Activated CD4-positive, alpha-beta T cell treated with anti-CD3 and anti-CD28 coated beads, Interleukin-2, amount 50 U/mL, for 48 hours (primary cell): ENCODE data around the gene BIN1.

Experiments
- DNase-seq, 2 experiments: peaks; one replicate each; pipeline ENCODE4 v3.0.0-alpha.2; 2020

Gene BIN1

GRCh38 chr2:127090281-127091120, 16.5 kb downstream of the BIN1 start:
- DNase-seq: no peak

- no peak for DNase-seq
Observed at GRCh38 chr2:127089478-127090235, 17.3 kb downstream of the BIN1 start.

DNA sequence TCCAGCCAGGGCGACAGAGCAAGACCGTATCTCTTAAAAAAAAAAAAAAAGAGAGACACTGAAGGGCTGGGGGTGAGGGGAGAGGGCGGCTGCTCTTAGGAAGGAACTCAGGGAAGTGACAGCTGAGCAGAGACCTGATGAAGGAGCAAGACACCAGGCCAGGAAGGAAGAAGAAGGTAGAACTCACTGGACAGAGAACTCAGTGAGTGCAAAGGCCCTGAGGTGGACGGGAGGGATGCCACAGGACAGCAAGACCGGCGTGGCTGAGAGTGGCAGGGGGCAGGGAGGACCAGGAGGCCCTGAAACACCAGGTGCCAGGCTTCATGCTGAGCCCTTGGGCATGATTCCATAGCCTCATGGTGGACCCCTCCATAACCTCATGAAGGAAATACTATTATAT, 18.2 kb downstream of the BIN1 start:
- DNase-seq: no peak

DNA sequence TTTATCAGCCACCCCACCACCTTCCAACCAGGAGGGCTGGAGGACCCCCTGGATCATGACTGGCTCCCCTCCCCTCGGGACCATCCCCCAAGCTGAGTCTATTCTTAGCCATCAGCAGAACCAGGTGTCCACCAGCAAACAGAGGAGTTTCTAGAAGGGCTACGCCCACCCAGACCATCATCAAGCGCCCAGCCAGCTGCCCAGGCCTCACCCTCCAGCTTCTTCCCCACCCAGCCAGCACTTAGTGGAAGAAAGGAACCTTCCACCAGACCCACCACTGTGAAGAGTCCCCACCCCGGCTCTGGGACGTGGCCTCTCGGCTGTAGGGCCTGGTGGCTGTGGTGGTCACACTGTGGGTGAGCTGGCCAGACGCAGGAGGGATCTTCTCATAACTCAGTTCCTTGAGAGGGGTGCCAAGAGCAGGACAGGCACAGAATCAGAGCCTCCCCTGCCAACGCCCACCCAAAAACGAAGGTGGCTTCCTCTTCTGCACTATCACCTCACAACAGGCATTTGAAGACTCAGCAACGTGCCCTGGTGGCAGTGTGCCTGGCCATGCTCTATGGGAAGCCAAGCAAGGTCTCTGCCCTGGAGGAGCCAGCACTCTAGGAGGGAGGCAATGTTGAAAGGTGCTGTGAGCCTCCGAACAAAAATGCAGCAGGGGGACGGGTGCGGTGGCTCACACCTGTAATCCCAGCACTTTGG, 19.0 kb downstream of the BIN1 start:
- DNase-seq: no peak

GRCh38 chr2:127086990-127087790, 19.8 kb downstream of the BIN1 start:
- no peak for DNase-seq

GRCh38 chr2:127085317-127085681, 21.7 kb downstream of the BIN1 start:
- DNase-seq: peak; percentile 26 to 29

DNA sequence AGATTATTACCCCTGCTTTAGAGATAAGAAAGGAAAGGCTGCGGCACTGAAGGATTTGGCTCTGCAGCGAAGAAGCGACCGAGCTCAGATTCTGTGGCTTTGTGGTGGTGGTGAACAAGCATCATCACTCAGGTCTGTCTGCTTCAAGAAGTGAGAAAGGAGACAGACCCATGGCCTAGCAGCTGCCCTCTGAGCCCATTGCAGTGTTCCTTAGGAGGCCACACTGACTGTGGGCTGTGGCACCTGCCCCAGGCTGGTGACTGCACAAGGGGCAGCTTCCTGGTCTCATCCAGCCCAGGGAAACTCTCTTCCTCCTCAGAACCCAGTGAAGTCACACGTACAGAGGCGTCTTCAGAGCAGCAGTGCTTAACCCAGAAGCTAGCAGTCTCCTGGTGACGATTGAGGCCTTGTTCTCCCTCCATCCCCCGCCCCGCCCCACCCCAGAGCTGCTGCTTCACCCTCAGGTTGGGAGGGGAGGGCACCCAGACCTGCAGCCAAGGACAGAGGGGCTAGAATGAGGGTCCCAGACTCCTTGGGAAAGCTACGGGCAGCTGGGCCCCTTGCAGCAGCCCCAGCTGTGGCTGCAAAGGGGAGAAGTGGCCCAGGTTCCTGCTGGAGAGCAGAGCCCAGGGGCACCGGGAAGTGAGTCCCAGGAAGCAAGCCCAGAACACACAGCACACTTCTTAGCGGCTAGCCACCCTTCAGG, 22.2 kb downstream of the BIN1 start:
- peak; percentile 34 to 42 for DNase-seq

- DNase-seq: no peak
Observed at GRCh38 chr2:127083819-127084503, 23.0 kb downstream of the BIN1 start.

DNA sequence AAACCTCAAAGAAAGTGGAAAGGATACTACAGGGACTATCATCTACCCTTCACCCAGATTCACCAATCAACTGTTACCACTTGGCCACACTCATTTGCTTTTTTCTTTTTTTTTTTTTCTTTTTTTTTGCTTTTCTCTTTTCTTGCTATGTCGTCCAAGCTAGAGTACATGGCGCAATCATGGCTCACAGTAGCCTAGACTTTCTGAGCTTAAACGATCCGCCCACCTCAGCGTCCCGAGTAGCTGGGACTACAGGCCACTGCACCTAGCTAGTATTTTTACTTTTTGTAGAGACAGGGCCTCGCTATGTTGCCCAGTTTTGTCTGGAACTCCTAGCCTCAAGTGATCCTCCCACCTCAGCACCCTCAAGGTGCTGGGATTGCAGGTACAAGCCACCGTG, 24.0 kb downstream of the BIN1 start:
- no peak for DNase-seq

GRCh38 chr2:127081826-127082633, 24.9 kb downstream of the BIN1 start:
- DNase-seq: peak; percentile 74 to 77

DNA sequence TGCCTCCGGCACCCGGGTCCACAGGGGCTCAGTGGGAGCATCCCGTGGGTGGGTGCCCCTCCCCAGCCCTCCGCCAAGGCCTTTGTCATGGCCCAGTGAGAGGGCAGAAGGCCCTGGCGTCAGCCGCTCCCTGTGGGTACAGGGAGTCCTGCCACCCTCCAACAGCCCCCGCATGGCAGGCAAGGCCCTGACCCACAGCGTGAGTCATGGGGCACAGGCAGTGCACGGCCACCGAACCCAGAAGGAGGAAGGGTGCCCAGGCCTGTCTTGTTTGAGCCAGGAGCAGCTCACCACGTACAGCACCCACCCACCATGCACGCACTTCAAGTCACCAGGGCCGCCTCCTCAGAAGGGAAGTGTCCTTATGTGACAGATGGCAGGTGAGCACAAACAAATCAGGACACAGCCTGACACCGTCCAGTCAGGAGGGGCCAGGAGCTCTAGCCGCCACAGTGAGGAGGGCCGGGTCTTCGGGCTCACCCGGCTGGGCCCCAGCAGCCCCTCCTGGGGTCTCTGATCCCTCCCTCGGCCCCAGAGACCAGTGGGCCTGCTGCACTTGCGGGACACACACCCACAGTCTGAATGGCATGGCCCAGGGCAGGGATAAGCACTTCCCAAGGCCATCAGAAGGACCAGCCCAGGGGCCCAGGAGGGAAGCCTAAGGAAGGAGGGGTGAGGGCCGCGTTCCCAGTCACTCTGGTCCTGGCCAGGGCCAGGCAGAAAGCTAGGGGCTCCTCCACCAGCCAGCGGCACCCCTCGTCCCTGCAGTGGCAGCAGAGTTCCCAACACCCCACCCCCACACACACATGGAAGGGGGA, 25.8 kb downstream of the BIN1 start:
- DNase-seq: peak; percentile 68 to 77

DNA sequence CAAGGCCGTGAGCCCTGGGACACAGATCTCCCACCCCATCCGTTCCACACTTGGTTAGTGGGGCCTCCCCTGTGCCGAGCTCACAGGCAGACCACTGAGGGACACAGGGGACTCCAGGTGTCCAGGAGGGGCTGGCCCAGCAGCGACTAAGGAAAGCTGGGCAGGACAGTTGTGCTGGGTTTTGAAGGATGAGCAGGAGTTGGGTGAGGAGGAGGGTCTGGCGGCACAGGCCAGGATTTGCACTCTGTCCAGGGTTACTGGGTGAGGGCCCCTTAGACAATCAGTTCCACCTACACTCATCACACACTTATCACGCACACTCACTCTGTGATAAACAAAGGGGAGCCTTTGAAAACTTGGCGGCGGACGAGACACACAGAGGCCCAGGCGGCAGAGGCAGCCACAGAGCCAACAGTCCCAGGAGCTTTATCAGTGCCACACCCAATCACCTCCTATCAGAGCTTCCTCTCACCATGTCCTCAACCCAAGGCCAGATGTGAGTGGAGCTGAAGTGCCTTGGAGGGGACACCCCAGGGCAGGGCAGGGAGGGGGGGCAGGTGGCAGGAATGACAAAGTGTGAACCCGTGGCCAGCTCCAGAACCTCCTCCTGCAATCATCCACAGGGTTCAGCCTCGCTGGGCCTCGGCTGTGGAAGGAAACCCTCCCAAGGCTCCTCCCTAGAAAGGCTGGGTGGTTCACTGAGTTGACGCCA, 26.6 kb downstream of the BIN1 start:
- DNase-seq: peak in 1 of 2 experiments; percentile 71

- peak; percentile 39 to 53 for DNase-seq
Observed at GRCh38 chr2:127079358-127079920, 27.5 kb downstream of the BIN1 start.

GRCh38 chr2:127078666-127079270, 28.2 kb downstream of the BIN1 start:
- peak; percentile 22 to 40 for DNase-seq

GRCh38 chr2:127078028-127078427, 28.9 kb downstream of the BIN1 start:
- no peak for DNase-seq

DNA sequence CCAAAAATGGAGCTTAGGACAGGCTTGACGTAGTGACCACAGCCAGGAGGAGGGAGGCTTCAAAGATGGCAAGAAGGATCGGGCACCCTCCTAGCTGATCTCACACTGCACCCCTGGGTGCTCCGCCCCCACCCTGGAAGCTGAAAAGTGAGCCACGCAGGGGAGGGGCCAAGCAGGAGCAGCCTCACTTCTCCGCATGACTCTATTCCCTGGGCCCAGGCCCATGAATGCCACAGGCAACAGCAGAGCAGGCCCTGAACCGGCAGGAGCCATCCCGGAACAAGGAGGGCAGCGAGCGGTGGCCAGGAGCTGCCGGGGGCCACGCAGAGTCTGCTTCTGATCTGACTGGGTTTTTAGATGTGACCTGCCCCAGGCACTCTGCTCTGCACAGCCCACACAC, 30.0 kb downstream of the BIN1 start:
- no peak for DNase-seq

- DNase-seq: no peak
Observed at GRCh38 chr2:127076290-127076689, 30.7 kb downstream of the BIN1 start.

- DNase-seq: no peak
Observed at GRCh38 chr2:127075821-127076220, 31.1 kb downstream of the BIN1 start.
